ENCODE data around the gene ARSI.

DNA sequence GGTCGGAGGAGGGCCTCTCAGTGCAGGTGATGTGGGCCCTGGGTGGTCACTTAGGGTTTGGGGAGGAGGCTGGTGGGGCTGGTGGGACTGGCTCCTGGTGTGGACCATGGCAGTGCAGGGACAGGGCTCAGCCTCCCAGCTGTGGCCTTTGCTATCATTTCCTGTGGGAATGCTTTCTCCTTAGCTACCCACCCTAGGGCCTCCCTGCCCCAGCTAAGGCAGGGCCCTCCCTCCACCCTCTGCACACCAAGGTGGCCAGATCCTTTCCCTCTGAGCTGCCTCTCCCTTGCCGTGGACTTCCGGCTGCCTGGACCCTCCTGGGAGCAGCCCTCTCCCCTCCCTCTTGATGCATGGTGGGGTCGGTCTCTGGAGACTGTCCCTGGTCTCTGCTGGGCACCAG is 22.7 kb upstream of the ARSI start:
- TF ChIP-seq, protein P1, sequence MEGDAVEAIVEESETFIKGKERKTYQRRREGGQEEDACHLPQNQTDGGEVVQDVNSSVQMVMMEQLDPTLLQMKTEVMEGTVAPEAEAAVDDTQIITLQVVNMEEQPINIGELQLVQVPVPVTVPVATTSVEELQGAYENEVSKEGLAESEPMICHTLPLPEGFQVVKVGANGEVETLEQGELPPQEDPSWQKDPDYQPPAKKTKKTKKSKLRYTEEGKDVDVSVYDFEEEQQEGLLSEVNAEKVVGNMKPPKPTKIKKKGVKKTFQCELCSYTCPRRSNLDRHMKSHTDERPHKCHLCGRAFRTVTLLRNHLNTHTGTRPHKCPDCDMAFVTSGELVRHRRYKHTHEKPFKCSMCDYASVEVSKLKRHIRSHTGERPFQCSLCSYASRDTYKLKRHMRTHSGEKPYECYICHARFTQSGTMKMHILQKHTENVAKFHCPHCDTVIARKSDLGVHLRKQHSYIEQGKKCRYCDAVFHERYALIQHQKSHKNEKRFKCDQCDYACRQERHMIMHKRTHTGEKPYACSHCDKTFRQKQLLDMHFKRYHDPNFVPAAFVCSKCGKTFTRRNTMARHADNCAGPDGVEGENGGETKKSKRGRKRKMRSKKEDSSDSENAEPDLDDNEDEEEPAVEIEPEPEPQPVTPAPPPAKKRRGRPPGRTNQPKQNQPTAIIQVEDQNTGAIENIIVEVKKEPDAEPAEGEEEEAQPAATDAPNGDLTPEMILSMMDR (IDR thresholded peaks at IDR 0.05): no peak
- TF ChIP-seq TEAD4 (CRISPR knock-in tag; IDR thresholded peaks at IDR 0.05) (no peak), NR3C1 (CRISPR knock-in tag; conservative IDR thresholded peaks at IDR 0.05; ENCODE audit: low read depth) (no peak), ELF4 (CRISPR knock-in tag; IDR thresholded peaks at IDR 0.05; ENCODE audit: low read depth) (no peak), CBFB (CRISPR knock-in tag; IDR thresholded peaks at IDR 0.05; ENCODE audit: low read depth) (no peak)
- TF ChIP-seq, protein P2, sequence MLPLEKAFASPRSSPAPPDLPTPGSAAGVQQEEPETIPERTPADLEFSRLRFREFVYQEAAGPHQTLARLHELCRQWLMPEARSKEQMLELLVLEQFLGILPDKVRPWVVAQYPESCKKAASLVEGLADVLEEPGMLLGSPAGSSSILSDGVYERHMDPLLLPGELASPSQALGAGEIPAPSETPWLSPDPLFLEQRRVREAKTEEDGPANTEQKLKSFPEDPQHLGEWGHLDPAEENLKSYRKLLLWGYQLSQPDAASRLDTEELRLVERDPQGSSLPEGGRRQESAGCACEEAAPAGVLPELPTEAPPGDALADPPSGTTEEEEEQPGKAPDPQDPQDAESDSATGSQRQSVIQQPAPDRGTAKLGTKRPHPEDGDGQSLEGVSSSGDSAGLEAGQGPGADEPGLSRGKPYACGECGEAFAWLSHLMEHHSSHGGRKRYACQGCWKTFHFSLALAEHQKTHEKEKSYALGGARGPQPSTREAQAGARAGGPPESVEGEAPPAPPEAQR (CRISPR knock-in tag; IDR thresholded peaks at IDR 0.05): no peak
- TF ChIP-seq, protein P3, sequence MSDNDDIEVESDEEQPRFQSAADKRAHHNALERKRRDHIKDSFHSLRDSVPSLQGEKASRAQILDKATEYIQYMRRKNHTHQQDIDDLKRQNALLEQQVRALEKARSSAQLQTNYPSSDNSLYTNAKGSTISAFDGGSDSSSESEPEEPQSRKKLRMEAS (CRISPR knock-in tag; IDR thresholded peaks at IDR 0.05): no peak
- TF ChIP-seq, protein P4, sequence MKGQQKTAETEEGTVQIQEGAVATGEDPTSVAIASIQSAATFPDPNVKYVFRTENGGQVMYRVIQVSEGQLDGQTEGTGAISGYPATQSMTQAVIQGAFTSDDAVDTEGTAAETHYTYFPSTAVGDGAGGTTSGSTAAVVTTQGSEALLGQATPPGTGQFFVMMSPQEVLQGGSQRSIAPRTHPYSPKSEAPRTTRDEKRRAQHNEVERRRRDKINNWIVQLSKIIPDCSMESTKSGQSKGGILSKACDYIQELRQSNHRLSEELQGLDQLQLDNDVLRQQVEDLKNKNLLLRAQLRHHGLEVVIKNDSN (CRISPR knock-in tag; IDR thresholded peaks at IDR 0.05): no peak
- TF ChIP-seq, protein P5, sequence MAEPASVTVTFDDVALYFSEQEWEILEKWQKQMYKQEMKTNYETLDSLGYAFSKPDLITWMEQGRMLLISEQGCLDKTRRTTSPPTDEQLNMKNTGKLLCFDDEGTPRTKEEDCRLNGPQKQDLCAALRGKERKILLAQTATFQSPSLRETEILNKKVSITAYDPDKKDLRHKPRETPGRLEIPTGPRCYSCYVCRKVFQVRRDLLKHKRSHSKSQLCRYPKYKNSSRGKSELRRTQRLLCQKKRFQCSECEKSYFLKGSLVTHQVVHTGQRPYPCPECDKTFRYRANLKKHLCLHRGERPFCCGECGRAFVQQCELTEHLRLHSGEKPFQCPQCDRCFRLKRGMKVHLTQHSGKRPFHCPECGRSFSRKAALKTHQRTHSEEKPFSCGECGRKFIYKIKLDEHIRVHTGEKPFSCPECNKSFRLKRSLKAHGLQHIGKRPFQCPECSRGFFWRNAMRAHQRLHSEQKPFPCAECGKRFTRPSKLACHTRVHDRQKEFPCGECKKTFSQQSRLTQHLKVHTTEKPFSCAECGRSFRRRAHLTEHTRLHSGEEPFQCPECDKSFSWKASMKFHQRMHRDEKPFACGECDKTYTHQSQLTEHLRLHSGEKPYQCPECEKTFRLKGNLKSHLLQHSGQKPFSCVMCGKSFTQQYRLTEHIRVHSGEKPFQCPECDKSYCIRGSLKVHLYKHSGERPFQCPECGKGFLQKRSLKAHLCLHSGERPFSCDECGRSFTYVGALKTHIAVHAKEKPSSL (CRISPR knock-in tag; conservative IDR thresholded peaks at IDR 0.05): no peak
- TF ChIP-seq, protein P6, sequence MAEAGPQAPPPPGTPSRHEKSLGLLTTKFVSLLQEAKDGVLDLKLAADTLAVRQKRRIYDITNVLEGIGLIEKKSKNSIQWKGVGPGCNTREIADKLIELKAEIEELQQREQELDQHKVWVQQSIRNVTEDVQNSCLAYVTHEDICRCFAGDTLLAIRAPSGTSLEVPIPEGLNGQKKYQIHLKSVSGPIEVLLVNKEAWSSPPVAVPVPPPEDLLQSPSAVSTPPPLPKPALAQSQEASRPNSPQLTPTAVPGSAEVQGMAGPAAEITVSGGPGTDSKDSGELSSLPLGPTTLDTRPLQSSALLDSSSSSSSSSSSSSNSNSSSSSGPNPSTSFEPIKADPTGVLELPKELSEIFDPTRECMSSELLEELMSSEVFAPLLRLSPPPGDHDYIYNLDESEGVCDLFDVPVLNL (CRISPR knock-in tag; IDR thresholded peaks at IDR 0.05; ENCODE audit: borderline replicate concordance, low read depth): no peak
- TF ChIP-seq, protein P7, sequence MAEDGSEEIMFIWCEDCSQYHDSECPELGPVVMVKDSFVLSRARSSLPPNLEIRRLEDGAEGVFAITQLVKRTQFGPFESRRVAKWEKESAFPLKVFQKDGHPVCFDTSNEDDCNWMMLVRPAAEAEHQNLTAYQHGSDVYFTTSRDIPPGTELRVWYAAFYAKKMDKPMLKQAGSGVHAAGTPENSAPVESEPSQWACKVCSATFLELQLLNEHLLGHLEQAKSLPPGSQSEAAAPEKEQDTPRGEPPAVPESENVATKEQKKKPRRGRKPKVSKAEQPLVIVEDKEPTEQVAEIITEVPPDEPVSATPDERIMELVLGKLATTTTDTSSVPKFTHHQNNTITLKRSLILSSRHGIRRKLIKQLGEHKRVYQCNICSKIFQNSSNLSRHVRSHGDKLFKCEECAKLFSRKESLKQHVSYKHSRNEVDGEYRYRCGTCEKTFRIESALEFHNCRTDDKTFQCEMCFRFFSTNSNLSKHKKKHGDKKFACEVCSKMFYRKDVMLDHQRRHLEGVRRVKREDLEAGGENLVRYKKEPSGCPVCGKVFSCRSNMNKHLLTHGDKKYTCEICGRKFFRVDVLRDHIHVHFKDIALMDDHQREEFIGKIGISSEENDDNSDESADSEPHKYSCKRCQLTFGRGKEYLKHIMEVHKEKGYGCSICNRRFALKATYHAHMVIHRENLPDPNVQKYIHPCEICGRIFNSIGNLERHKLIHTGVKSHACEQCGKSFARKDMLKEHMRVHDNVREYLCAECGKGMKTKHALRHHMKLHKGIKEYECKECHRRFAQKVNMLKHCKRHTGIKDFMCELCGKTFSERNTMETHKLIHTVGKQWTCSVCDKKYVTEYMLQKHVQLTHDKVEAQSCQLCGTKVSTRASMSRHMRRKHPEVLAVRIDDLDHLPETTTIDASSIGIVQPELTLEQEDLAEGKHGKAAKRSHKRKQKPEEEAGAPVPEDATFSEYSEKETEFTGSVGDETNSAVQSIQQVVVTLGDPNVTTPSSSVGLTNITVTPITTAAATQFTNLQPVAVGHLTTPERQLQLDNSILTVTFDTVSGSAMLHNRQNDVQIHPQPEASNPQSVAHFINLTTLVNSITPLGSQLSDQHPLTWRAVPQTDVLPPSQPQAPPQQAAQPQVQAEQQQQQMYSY (CRISPR knock-in tag; IDR thresholded peaks at IDR 0.05): no peak
